Body of pancreas (tissue), 4 donors: ENCODE results near the gene PIMREG. TPM values are rescaled to one million over a fixed set of nuclear protein-coding genes. Genes with fewer than 3 reads are reported as not detected.

Experiments
- ATAC-seq: fragments of 150-250 bp; one replicate; pipeline ENCODE4 v1.9.1; 2016
- DNase-seq, 4 donors: peaks; one replicate each; pipeline ENCODE4 v3.0.0-alpha.2; 2019
- H3K27ac ChIP-seq, 4 donors: fragments of 200-600 bp; sonication (generic); 1 replicate in 3 of 4; 2 replicates in 1 of 4; pipeline versions ENCODE4 v1.5.1 to v1.6.1; 2016 to 2019; ENCODE audit warnings: mild to moderate bottlenecking in 1 of 4, mixed read lengths in 1 of 4, moderate library complexity in 1 of 4
- H3K27me3 ChIP-seq, 2 donors: fragments of 200-600 bp; sonication (generic); one replicate each; pipeline ENCODE4 v1.6.0; 2016; ENCODE audit warnings: mild to moderate bottlenecking in 1 of 2
- H3K36me3 ChIP-seq, 2 donors: fragments of 200-600 bp; sonication (generic); replicated peaks in 1 of 2; 2 replicates each; pipeline ENCODE4 v1.5.1; 2016; ENCODE audit warnings: low read depth in 2 of 2; ENCODE audit not compliant: insufficient read depth in 1 of 2
- H3K4me1 ChIP-seq: fragments of 200-600 bp; sonication (generic); one replicate; pipeline ENCODE4 v1.6.0; 2016
- H3K4me3 ChIP-seq, 2 donors: fragments of 200-600 bp; sonication (generic); 1 replicate in 1 of 2; 2 replicates in 1 of 2; pipeline ENCODE4 v1.5.1; 2016 to 2019
- H3K9me3 ChIP-seq, 3 donors: fragments of 200-600 bp; sonication (generic); 1 replicate in 2 of 3; 2 replicates in 1 of 3; pipeline ENCODE4 v1.5.1; 2016
- CTCF ChIP-seq, 7 experiments: fragments of 450-650 bp in 4 of 7; fragments of 200-600 bp in 3 of 7; sonication (generic) in 3 of 7; IDR thresholded peaks; one replicate each; pipeline ENCODE4 v1.5.1; 2016 to 2019; ENCODE audit warnings: antibody characterized with exemption in 7 of 7
- POLR2A ChIP-seq, 3 donors: fragments of 450-650 bp; IDR thresholded peaks; one replicate each; pipeline ENCODE4 v1.6.1; 2016; ENCODE audit warnings: antibody characterized with exemption in 3 of 3, mild to moderate bottlenecking in 2 of 3
- WGBS, 2 donors: methylation state at CpG; one replicate each; pipeline ENCODE4 v1.1.5; 2017; 5-methylcytosine and 5-hydroxymethylcytosine counted together
- intact Hi-C: fragments of 100-400 bp; cut with DNase I; formaldehyde crosslinking; loops from one replicate; pipeline ENCODE4 v1.15.1; 2023
- total RNA-seq, 2 donors: library from RNA; depleted of rRNA; stranded (reverse); fragments of >200 nt; gene quantifications; one replicate each; pipeline ENCODE4 v1.1.0, GENCODE V29; 2016

The PIMREG gene
- total RNA-seq, 2 donors from 2014 or later, result not detected

GRCh38 chr17:6468051-6468790 is 24.0 kb downstream of the PIMREG start:
- H3K27ac ChIP-seq, result no peak overlapping the region
- intact Hi-C loops, result no loop called here
- H3K4me3 ChIP-seq, result no peak overlapping the region
- DNase-seq (no peak), ATAC-seq (no peak)
- no peaks in the 10 kb centered on the region for H3K27me3 ChIP-seq
- H3K36me3 ChIP-seq, result no peaks in the 10 kb centered on the region
- no peaks in the 10 kb centered on the region for H3K9me3 ChIP-seq
- TF ChIP-seq CTCF (IDR thresholded peaks at IDR 0.05), result no peak
- no peak for TF ChIP-seq POLR2A (IDR thresholded peaks at IDR 0.05)
- no peaks in the 10 kb centered on the region for H3K4me1 ChIP-seq
- WGBS, 2 donors, result 68 to 89% methylated on average over 7 to 23 of the region's 23 CpGs

GRCh38 chr17:6470146-6470718 is 26.0 kb downstream of the PIMREG start:
- 85 to 90% methylated on average over 2 to 23 of the region's 24 CpGs for WGBS, 2 donors
- Histone ChIP-seq H3K9me3 (no peaks in the 10 kb centered on the region), H3K4me3 (no peak overlapping the region), H3K36me3 (no peaks in the 10 kb centered on the region), H3K4me1 (no peaks in the 10 kb centered on the region), H3K27me3 (no peaks in the 10 kb centered on the region), H3K27ac (no peak overlapping the region)
- TF ChIP-seq CTCF (IDR thresholded peaks at IDR 0.05) (no peak), POLR2A (IDR thresholded peaks at IDR 0.05) (no peak)
- intact Hi-C loops, result no loop called here
- no peak for DNase-seq
- no peak for ATAC-seq

GRCh38 chr17:6470751-6471521 is 26.7 kb downstream of the PIMREG start:
- Histone ChIP-seq H3K9me3 (no peaks in the 10 kb centered on the region), H3K4me3 (no peak overlapping the region), H3K27ac (no peak overlapping the region), H3K27me3 (no peaks in the 10 kb centered on the region), H3K4me1 (no peaks in the 10 kb centered on the region), H3K36me3 (no peaks in the 10 kb centered on the region)
- DNase-seq (no peak), ATAC-seq (no peak)
- no peak for TF ChIP-seq POLR2A (IDR thresholded peaks at IDR 0.05)
- TF ChIP-seq CTCF (IDR thresholded peaks at IDR 0.05), result no peak
- 60 to 87% methylated on average over 2 to 17 of the region's 17 CpGs for WGBS, 2 donors
- intact Hi-C loops, result no loop called here

GRCh38 chr17:6471531-6472465 is 27.5 kb downstream of the PIMREG start:
- no peaks in the 10 kb centered on the region for H3K4me1 ChIP-seq
- no peak for TF ChIP-seq CTCF (IDR thresholded peaks at IDR 0.05)
- TF ChIP-seq POLR2A (IDR thresholded peaks at IDR 0.05), result no peak
- intact Hi-C loops, result no loop called here
- H3K27me3 ChIP-seq, result no peaks in the 10 kb centered on the region
- H3K36me3 ChIP-seq, result no peaks in the 10 kb centered on the region
- 62 to 66% methylated on average over 18 to 19 of the region's 19 CpGs for WGBS, 2 donors
- no peaks in the 10 kb centered on the region for H3K9me3 ChIP-seq
- H3K27ac ChIP-seq, result no peak overlapping the region
- ATAC-seq (no peak), DNase-seq (no peak)
- H3K4me3 ChIP-seq, result no peak overlapping the region
